Endothelial cell of umbilical vein (primary cell): ENCODE data around the gene CNTN6. TPM values are rescaled to one million over a fixed set of nuclear protein-coding genes. Genes with fewer than 3 reads are reported as not detected.

Source experiments
- BruUV-seq: library from RNA; stranded (reverse); fragments of 400-500 nt; replicated peaks from 2 replicates; lab custom pipeline; 2021; lab: Mats Ljungman, UMichigan
- CTCF ChIA-PET: fragments of 300-600, 350-600 bp; sonication (Branson Sonifier 250); formaldehyde crosslinking; loops from one replicate; lab custom pipeline; 2021; ENCODE audit warnings: antibody characterized with exemption, inconsistent platforms; lab: Charles Lee
- POLR2A ChIA-PET: fragments of 300-600, 350-600 bp; sonication (Branson Sonifier 250); formaldehyde crosslinking; loops from one replicate; lab custom pipeline; 2021; ENCODE audit warnings: antibody characterized with exemption, inconsistent platforms; lab: Charles Lee
- DNase-seq: peaks from one replicate; pipeline ENCODE4 v3.0.0-alpha.2; 2011; ENCODE audit warnings: low read depth, low spot score
- FAIRE-seq: peaks from 2 replicates; lab custom pipeline; 2011; peaks lifted over from hg19 to GRCh38; lab: Jason Lieb, UNC
- H2AFZ ChIP-seq: 2 replicates; pipeline ENCODE4 v1.6.0; 2012; ENCODE audit warnings: low read depth, low read length, control low read depth, inconsistent platforms
- H3K27ac ChIP-seq: 2 replicates; pipeline ENCODE4 v1.5.1; 2011; ENCODE audit warnings: low read depth, mild to moderate bottlenecking, control low read depth, low read length, moderate library complexity; ENCODE audit not compliant: insufficient read depth
- H3K27me3 ChIP-seq, 2 experiments: 2 replicates each; pipeline versions ENCODE4 v1.6.0 to v1.6.1; 2011; ENCODE audit warnings: low read length in 2 of 2, mixed read lengths in 1 of 2; ENCODE audit not compliant: control insufficient read depth in 2 of 2, insufficient read depth in 2 of 2
- H3K36me3 ChIP-seq, 2 experiments: 2 replicates in 1 of 2; 3 replicates in 1 of 2; pipeline ENCODE4 v1.5.1; 2011; ENCODE audit warnings: low read length in 2 of 2, mild to moderate bottlenecking in 1 of 2, moderate library complexity in 1 of 2; ENCODE audit not compliant: control insufficient read depth in 2 of 2, insufficient read depth in 2 of 2; ENCODE audit errors: extremely low read depth in 1 of 2
- H3K4me1 ChIP-seq: 3 replicates; pipeline ENCODE4 v1.5.1; 2011; ENCODE audit warnings: mild to moderate bottlenecking, low read length; ENCODE audit not compliant: control insufficient read depth, insufficient read depth; ENCODE audit errors: extremely low read depth
- H3K4me2 ChIP-seq: 2 replicates; pipeline ENCODE4 v1.6.1; 2011; ENCODE audit warnings: low read length, control low read depth, mixed read lengths; ENCODE audit not compliant: insufficient read depth
- H3K4me3 ChIP-seq, 3 experiments: fragments of 200-600 bp in 1 of 3; sonication (generic), shearing (Covaris generic) in 1 of 3; replicated peaks in 1 of 3; 2 replicates each; pipeline ENCODE4 v1.5.1; 2011 to 2016; ENCODE audit warnings: control low read depth in 3 of 3, low read length in 3 of 3, mild to moderate bottlenecking in 2 of 3, inconsistent platforms in 1 of 3, low read depth in 1 of 3, moderate library complexity in 1 of 3; ENCODE audit not compliant: insufficient read depth in 1 of 3
- H3K79me2 ChIP-seq: 2 replicates; pipeline ENCODE4 v1.6.0; 2012; ENCODE audit warnings: low read length, inconsistent platforms; ENCODE audit not compliant: control insufficient read depth, insufficient read depth
- H3K9ac ChIP-seq: replicated peaks from 2 replicates; pipeline ENCODE3; 2011; ENCODE audit warnings: low read length, control low read depth; ENCODE audit not compliant: insufficient read depth; ENCODE audit errors: extremely low read depth
- H3K9me1 ChIP-seq: replicated peaks from 3 replicates; pipeline ENCODE4 v1.6.0; 2011; ENCODE audit warnings: mild to moderate bottlenecking, low read length; ENCODE audit not compliant: control insufficient read depth, insufficient read depth; ENCODE audit errors: extremely low read depth
- H3K9me3 ChIP-seq: replicated peaks from 2 replicates; pipeline ENCODE4 v1.5.1; 2012; ENCODE audit warnings: low read length, inconsistent platforms; ENCODE audit not compliant: control insufficient read depth, insufficient read depth
- H4K20me1 ChIP-seq: replicated peaks from 2 replicates; pipeline ENCODE3; 2011; ENCODE audit warnings: mild to moderate bottlenecking, low read length; ENCODE audit not compliant: control insufficient read depth, insufficient read depth; ENCODE audit errors: extremely low read depth
- CTCF ChIP-seq, 2 donors: IDR thresholded peaks; 1 replicate in 1 of 2; 2 replicates in 1 of 2; pipeline ENCODE4 v1.5.1; 2011; ENCODE audit warnings: low read length in 2 of 2, mild to moderate bottlenecking in 2 of 2, moderate library complexity in 2 of 2, control low read depth in 1 of 2, inconsistent platforms in 1 of 2, low read depth in 1 of 2; ENCODE audit not compliant: insufficient read depth in 1 of 2; ENCODE audit errors: extremely low read depth in 1 of 2
- EZH2 ChIP-seq: IDR thresholded peaks from 2 replicates; pipeline ENCODE4 v1.6.1; 2012; ENCODE audit warnings: borderline replicate concordance, low read depth, mild to moderate bottlenecking, moderate library complexity, low read length, inconsistent platforms; ENCODE audit not compliant: severe bottlenecking
- FOS ChIP-seq: IDR thresholded peaks from 2 replicates; pipeline ENCODE4 v1.6.1; 2011; ENCODE audit warnings: mild to moderate bottlenecking, low read length, moderate library complexity, borderline replicate concordance; ENCODE audit not compliant: insufficient read depth
- GATA2 ChIP-seq: IDR thresholded peaks from 2 replicates; pipeline ENCODE4 v1.7.0; 2011; ENCODE audit warnings: low read depth, mild to moderate bottlenecking, moderate library complexity, mixed read lengths, low read length; ENCODE audit not compliant: insufficient read length, insufficient read depth
- JUN ChIP-seq: IDR thresholded peaks from 2 replicates; pipeline ENCODE4 v1.6.1; 2011; ENCODE audit warnings: borderline replicate concordance, low read depth; ENCODE audit not compliant: insufficient read length, insufficient read depth
- MYC ChIP-seq: IDR thresholded peaks from one replicate; pipeline ENCODE4 v1.6.1; 2011; ENCODE audit warnings: mild to moderate bottlenecking, low read depth, low read length
- POLR2A ChIP-seq: IDR thresholded peaks from 2 replicates; pipeline ENCODE4 v1.6.1; 2012; ENCODE audit warnings: low read depth, mild to moderate bottlenecking, control low read depth, low read length
- POLR2AphosphoS5 ChIP-seq: IDR thresholded peaks from 2 replicates; pipeline ENCODE4 v1.6.1; 2012; ENCODE audit warnings: low read depth, mild to moderate bottlenecking, control low read depth, low read length, moderate library complexity; ENCODE audit not compliant: insufficient read depth
- dilution Hi-C: fragments of 300-500 bp; cut with MboI; formaldehyde crosslinking; loops from one replicate; pipeline ENCODE4 v1.15.0; 2019; ENCODE audit warnings: low sequenced_read_pairs; ENCODE audit not compliant: extremely low pct_ligation_motif_present
- intact Hi-C: fragments of 100-400 bp; cut with micrococcal nuclease; formaldehyde crosslinking; loops from one replicate; pipeline ENCODE4 v1.10.0; 2022
- polyA plus RNA-seq, 4 experiments: library from polyadenylated mRNA; depleted of rRNA in 3 of 4; stranded (reverse) in 3 of 4; unstranded in 1 of 4; fragments of >200 nt; gene quantifications; 2 replicates each; pipeline versions ENCODE4 v1.2.1 to v1.2.3, GENCODE V29; 2011 to 2012; ENCODE audit warnings: missing spikeins in 1 of 4
- total RNA-seq: library from RNA; stranded (reverse); gene quantifications from 2 replicates; pipeline ENCODE4 v1.2.3, GENCODE V29; 2021
- TF ChIP-seq, protein P1 (sequence below): IDR thresholded peaks from 2 replicates; pipeline ENCODE4 v1.6.1; 2011; ENCODE audit not compliant: insufficient read depth, insufficient read length

Gene CNTN6
- total and polyA plus RNA-seq, 2 donors (not counting 3 experiments of a cell fraction or from before 2014, with no cell fraction given) = not detected

GRCh38 chr3:1093217-1093616 is 393 bp downstream of the CNTN6 start:
- Histone ChIP-seq H3K27me3 (no peaks in the 10 kb centered on the region), H4K20me1 (no peaks in the 10 kb centered on the region), H3K9ac (no peak overlapping the region), H2AFZ (no peak overlapping the region), H3K4me3 (no peak overlapping the region), H3K27ac (no peak overlapping the region), H3K9me1 (no peaks in the 10 kb centered on the region), H3K4me2 (no peak overlapping the region), H3K79me2 (no peaks in the 10 kb centered on the region), H3K9me3 (peaks cover 2% of the 10 kb centered on the region), H3K4me1 (no peaks in the 10 kb centered on the region), H3K36me3 (no peaks in the 10 kb centered on the region)
- dilution Hi-C loops (no loop called here), intact Hi-C loops (no loop called here)
- TF ChIP-seq MYC (no peak), POLR2A (no peak), CTCF (IDR thresholded peaks at IDR 0.05; ENCODE audit: extremely low read depth in 1 of 2, insufficient read depth in 1 of 2, low read depth in 1 of 2, low read length in 2 of 2) (no peak), JUN (no peak), POLR2AphosphoS5 (no peak), GATA2 (no peak), FOS (no peak), EZH2 (no peak)
- TF ChIP-seq, protein P1, sequence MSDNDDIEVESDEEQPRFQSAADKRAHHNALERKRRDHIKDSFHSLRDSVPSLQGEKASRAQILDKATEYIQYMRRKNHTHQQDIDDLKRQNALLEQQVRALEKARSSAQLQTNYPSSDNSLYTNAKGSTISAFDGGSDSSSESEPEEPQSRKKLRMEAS = no peak
- CTCF ChIA-PET = no interaction called here
- DNase-seq = no peak
- BruUV-seq = no TSS peak
- POLR2A ChIA-PET = no interaction called here
- no peak for FAIRE-seq
